ENCODE measurements around the gene MGME1.

- TF ChIP-seq TCF7 (CRISPR knock-in tag; IDR thresholded peaks at IDR 0.05; ENCODE audit: low read depth) (no peak), CTCF (IDR thresholded peaks at IDR 0.05) (no peak)
Observed at GRCh38 chr20:17949899-17950298, 18.9 kb upstream of the MGME1 start.
